Measurements from ENCODE around the gene PDCL2. TPM values are rescaled to one million over a fixed set of nuclear protein-coding genes. Genes with fewer than 3 reads are reported as not detected.
"Not testable (repeated sequence)": the region's sequence is repeated elsewhere in the genome, so short reads cannot be mapped to it uniquely, and the experiment has no call there.

Gene PDCL2
- total RNA-seq, 1 donor from 2014 or later: not detected

DNA sequence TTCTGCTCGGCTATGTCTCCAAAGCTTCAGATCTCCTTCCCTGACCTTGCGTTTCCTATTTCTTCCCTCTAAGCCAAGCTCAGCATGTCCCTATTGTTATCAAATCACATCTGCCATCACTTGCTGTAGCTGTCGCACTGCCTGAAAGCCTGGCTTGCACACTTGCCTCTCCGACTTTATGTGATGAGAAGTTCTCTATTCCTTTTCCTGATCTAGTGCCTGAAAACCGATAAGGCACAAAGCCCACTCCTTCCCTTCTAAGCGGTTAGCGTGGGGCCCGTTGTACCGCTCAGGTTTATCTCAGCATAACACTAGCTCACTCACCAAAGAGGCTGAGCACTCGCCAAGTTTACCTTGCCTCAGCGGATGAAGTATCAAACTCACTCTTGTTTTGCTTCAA lies 43.2 kb upstream of the PDCL2 start:
- peaks cover 25% of the 10 kb centered on the region for H3K4me1 Mint-ChIP-seq (ENCODE audit: unreplicated experiment)
- no peak for DNase-seq (ENCODE audit: low spot score)

DNA sequence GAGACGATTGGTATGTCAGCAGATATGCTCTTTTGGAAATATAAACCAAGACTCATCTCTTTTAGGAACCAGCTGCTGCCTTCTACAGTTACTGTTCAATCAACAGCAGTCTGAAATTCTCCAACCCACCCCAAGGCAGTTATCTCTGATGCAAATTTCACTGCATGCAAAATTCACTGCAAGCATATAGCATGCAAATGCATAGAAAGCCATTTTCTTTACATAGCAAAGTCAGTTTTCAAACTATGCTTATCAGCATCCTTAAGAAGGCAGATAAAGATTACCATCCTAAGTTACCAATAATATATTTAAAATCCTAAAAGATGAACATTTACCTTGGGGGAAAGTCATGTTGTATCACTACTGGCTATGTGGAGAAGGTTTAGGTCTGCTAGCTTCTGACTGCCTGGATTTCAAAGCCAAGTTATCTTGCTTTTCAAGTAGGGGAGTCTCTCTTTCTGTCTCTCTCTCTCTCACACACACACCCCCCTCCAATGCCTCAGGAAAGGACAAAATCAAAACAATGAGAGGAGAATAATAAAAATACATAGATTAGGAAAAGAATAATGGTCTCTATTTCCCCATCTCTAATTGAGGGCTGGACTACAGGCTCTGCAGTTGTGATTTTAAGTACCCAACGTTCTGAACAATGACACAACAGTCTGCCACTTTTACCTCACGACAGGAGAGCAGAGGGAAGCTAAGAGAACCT lies 42.5 kb upstream of the PDCL2 start:
- Mint-ChIP-seq H3K4me1 (ENCODE audit: unreplicated experiment) (peaks cover 25% of the 10 kb centered on the region), H3K9me3 (ENCODE audit: unreplicated experiment) (no peaks in the 10 kb centered on the region), H3K27me3 (ENCODE audit: unreplicated experiment) (peaks cover 5% of the 10 kb centered on the region), H3K36me3 (ENCODE audit: low read depth, unreplicated experiment) (peaks cover 5% of the 10 kb centered on the region), H3K4me3 (ENCODE audit: unreplicated experiment) (peak overlapping the region; percentile 74), H3K27ac (ENCODE audit: unreplicated experiment) (no peak overlapping the region)
- TF ChIP-seq, protein P1, sequence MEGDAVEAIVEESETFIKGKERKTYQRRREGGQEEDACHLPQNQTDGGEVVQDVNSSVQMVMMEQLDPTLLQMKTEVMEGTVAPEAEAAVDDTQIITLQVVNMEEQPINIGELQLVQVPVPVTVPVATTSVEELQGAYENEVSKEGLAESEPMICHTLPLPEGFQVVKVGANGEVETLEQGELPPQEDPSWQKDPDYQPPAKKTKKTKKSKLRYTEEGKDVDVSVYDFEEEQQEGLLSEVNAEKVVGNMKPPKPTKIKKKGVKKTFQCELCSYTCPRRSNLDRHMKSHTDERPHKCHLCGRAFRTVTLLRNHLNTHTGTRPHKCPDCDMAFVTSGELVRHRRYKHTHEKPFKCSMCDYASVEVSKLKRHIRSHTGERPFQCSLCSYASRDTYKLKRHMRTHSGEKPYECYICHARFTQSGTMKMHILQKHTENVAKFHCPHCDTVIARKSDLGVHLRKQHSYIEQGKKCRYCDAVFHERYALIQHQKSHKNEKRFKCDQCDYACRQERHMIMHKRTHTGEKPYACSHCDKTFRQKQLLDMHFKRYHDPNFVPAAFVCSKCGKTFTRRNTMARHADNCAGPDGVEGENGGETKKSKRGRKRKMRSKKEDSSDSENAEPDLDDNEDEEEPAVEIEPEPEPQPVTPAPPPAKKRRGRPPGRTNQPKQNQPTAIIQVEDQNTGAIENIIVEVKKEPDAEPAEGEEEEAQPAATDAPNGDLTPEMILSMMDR (IDR thresholded peaks at IDR 0.05; ENCODE audit: unreplicated experiment): no peak
- no peak for DNase-seq (ENCODE audit: low spot score)

More for the DNA sequence above, 43.2 kb upstream of the PDCL2 start:
- Mint-ChIP-seq H3K4me3 (ENCODE audit: unreplicated experiment) (peak overlapping the region; percentile 74), H3K27ac (ENCODE audit: unreplicated experiment) (no peak overlapping the region), H3K9me3 (ENCODE audit: unreplicated experiment) (no peaks in the 10 kb centered on the region), H3K27me3 (ENCODE audit: unreplicated experiment) (peaks cover 5% of the 10 kb centered on the region), H3K36me3 (ENCODE audit: low read depth, unreplicated experiment) (peaks cover 5% of the 10 kb centered on the region)
- TF ChIP-seq, protein P1 (IDR thresholded peaks at IDR 0.05; ENCODE audit: unreplicated experiment): no peak

DNA sequence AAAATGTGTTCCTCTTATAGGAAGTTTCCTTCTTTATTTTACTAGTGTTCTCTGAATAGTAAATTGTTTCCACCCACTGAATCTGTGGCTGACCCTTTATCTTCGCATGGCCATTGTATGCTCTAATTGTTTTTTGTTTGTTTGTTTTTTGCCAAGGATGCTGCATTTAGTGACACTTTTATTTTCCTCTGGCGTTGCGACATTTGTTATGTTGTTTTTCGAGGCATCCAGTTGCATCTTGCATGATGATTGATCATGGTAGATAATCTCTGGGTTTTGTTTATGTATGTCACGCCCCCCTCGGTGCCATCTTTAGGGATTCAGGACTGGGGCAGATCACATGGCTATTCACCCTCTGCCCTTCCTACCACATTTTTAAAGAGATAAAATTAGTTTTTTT lies 41.9 kb upstream of the PDCL2 start:
- no peak overlapping the region for H3K4me3 Mint-ChIP-seq (ENCODE audit: unreplicated experiment)
- no peak overlapping the region for H3K27ac Mint-ChIP-seq (ENCODE audit: unreplicated experiment)
- H3K4me1 Mint-ChIP-seq (ENCODE audit: unreplicated experiment): peaks cover 25% of the 10 kb centered on the region
- H3K36me3 Mint-ChIP-seq (ENCODE audit: low read depth, unreplicated experiment): peaks cover 5% of the 10 kb centered on the region
- no peak for DNase-seq (ENCODE audit: low spot score)
- peaks cover 5% of the 10 kb centered on the region for H3K27me3 Mint-ChIP-seq (ENCODE audit: unreplicated experiment)
- no peaks in the 10 kb centered on the region for H3K9me3 Mint-ChIP-seq (ENCODE audit: unreplicated experiment)
- TF ChIP-seq, protein P1 (IDR thresholded peaks at IDR 0.05; ENCODE audit: unreplicated experiment): no peak

DNA sequence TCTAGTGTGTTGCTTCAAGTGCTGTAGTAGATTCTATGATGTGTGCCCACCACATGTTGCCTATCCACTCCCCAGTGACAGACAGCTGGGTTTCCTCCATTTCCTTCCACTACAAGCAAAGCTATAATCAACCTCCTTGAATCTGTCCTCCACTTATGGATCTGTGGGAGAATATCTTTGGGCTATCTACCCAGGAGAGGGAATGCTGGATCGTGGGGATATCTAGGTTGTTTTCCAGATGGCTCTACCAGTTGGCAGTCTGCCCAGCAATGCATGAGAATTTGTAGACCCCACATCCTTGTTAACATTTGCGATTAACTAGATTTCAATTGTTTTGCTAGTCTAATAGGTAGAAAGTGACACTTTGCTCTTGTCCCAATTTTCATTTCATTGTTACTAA lies 33.8 kb upstream of the PDCL2 start:
- no peak overlapping the region for H3K27ac Mint-ChIP-seq (ENCODE audit: unreplicated experiment)
- no peak overlapping the region for H3K4me3 Mint-ChIP-seq (ENCODE audit: unreplicated experiment)
- no peak for DNase-seq (ENCODE audit: low spot score)
- H3K27me3 Mint-ChIP-seq (ENCODE audit: unreplicated experiment): no peaks in the 10 kb centered on the region
- TF ChIP-seq, protein P1 (IDR thresholded peaks at IDR 0.05; ENCODE audit: unreplicated experiment): no peak
- no peaks in the 10 kb centered on the region for H3K36me3 Mint-ChIP-seq (ENCODE audit: low read depth, unreplicated experiment)
- no peaks in the 10 kb centered on the region for H3K9me3 Mint-ChIP-seq (ENCODE audit: unreplicated experiment)
- no peaks in the 10 kb centered on the region for H3K4me1 Mint-ChIP-seq (ENCODE audit: unreplicated experiment)

DNA sequence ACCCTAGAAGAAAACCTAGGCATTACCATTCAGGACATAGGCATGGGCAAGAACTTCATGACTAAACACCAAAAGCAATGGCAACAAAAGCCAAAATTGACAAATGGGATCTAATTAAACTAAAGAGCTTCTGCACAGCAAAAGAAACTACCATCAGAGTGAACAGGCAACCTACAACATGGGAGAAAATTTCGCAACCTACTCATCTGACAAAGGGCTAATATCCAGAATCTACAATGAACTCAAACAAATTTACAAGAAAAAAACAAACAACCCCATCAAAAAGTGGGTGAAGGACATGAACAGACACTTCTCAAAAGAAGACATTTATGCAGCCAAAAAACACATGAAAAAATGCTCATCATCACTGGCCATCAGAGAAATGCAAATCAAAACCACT lies 32.0 kb upstream of the PDCL2 start:
- not testable (repeated sequence) for H3K27me3 Mint-ChIP-seq (ENCODE audit: unreplicated experiment); H3K36me3 Mint-ChIP-seq (ENCODE audit: low read depth, unreplicated experiment)

More for the DNA sequence above, 32.0 kb upstream of the PDCL2 start:
- DNase-seq (ENCODE audit: low spot score); H3K4me3 Mint-ChIP-seq (ENCODE audit: unreplicated experiment); H3K4me1 Mint-ChIP-seq (ENCODE audit: unreplicated experiment); H3K27ac Mint-ChIP-seq (ENCODE audit: unreplicated experiment); H3K9me3 Mint-ChIP-seq (ENCODE audit: unreplicated experiment): not testable (repeated sequence)
